ENCODE results near the gene CDC20. TPM values are rescaled to one million over a fixed set of nuclear protein-coding genes. Genes with fewer than 3 reads are reported as not detected.
"Not testable (repeated sequence)": the region's sequence is repeated elsewhere in the genome, so short reads cannot be mapped to it uniquely, and the experiment has no call there.

Gene CDC20
- total and polyA plus RNA-seq, 2 experiments from 2014 or later = 207 to 252 TPM

DNA sequence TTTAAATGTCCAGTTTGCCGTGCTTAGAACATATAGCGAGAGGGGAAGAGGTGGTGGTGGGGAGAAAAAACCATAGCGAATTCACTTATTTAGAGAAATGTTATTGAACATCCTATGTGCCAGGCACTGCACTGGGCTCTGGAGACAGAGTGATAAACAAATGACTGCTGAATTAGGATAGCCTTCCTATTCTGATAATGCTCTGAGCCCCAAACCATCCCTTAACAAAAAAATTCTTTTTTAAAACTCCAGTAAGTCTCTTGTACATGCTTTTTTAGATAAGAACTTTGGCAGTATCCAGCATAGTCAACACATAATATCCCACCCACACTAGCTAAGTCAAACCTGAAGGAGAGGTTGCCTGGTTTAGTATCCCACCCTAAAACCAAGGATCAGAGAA lies 39.4 kb downstream of the CDC20 start:
- H3K4me1 ChIP-seq (ENCODE audit: insufficient read depth) = no peaks in the 10 kb centered on the region
- H3K27ac Mint-ChIP-seq = no peak overlapping the region
- H3K27ac ChIP-seq (ENCODE audit: low read depth) = no peak overlapping the region
- H3K27me3 Mint-ChIP-seq (ENCODE audit: insufficient read depth, low read depth, poor library complexity) = no peaks in the 10 kb centered on the region
- DNase-seq (ENCODE audit: low spot score) (no peak), ATAC-seq (no peak)
- no peaks in the 10 kb centered on the region for H3K27me3 ChIP-seq (ENCODE audit: insufficient read depth)
- H3K36me3 ChIP-seq (ENCODE audit: insufficient read depth) = no peaks in the 10 kb centered on the region
- no peaks in the 10 kb centered on the region for H3K9me2 ChIP-seq (ENCODE audit: insufficient read depth)
- H4K20me1 ChIP-seq (replicated peaks; ENCODE audit: insufficient read depth) = no peaks in the 10 kb centered on the region
- H2AFZ ChIP-seq = no peak overlapping the region
- no peaks in the 10 kb centered on the region for H3K36me3 Mint-ChIP-seq (ENCODE audit: low read depth)
- H3F3A ChIP-seq (replicated peaks; ENCODE audit: low read depth) = no peaks in the 10 kb centered on the region
- H3K4me3 Mint-ChIP-seq = no peak overlapping the region
- H3K4me2 ChIP-seq = no peak overlapping the region
- H3K9me3 Mint-ChIP-seq = no peaks in the 10 kb centered on the region
- no peaks in the 10 kb centered on the region for H3K4me1 Mint-ChIP-seq
- H3K4me3 ChIP-seq = no peak overlapping the region
- no peaks in the 10 kb centered on the region for H3K79me2 ChIP-seq (replicated peaks; ENCODE audit: insufficient read depth)
- TF ChIP-seq EZH2 (IDR thresholded peaks at IDR 0.05; ENCODE audit: low read depth, unreplicated experiment) (no peak), CREB1 (CRISPR knock-in tag; IDR thresholded peaks at IDR 0.05; ENCODE audit: low read depth) (no peak), ZNF462 (CRISPR knock-in tag; IDR thresholded peaks at IDR 0.05) (no peak), REST (IDR thresholded peaks at IDR 0.05; ENCODE audit: unreplicated experiment) (no peak), JUNB (IDR thresholded peaks at IDR 0.05; ENCODE audit: unreplicated experiment) (no peak), EZH2phosphoT487 (IDR thresholded peaks at IDR 0.05; ENCODE audit: unreplicated experiment) (no peak), ZNF331 (CRISPR knock-in tag; IDR thresholded peaks at IDR 0.05; ENCODE audit: low read depth) (no peak)
- TF ChIP-seq, protein P1, sequence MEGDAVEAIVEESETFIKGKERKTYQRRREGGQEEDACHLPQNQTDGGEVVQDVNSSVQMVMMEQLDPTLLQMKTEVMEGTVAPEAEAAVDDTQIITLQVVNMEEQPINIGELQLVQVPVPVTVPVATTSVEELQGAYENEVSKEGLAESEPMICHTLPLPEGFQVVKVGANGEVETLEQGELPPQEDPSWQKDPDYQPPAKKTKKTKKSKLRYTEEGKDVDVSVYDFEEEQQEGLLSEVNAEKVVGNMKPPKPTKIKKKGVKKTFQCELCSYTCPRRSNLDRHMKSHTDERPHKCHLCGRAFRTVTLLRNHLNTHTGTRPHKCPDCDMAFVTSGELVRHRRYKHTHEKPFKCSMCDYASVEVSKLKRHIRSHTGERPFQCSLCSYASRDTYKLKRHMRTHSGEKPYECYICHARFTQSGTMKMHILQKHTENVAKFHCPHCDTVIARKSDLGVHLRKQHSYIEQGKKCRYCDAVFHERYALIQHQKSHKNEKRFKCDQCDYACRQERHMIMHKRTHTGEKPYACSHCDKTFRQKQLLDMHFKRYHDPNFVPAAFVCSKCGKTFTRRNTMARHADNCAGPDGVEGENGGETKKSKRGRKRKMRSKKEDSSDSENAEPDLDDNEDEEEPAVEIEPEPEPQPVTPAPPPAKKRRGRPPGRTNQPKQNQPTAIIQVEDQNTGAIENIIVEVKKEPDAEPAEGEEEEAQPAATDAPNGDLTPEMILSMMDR (conservative IDR thresholded peaks at IDR 0.05; ENCODE audit: low read depth in 2 of 2) = no peak
- TF ChIP-seq, protein P2, sequence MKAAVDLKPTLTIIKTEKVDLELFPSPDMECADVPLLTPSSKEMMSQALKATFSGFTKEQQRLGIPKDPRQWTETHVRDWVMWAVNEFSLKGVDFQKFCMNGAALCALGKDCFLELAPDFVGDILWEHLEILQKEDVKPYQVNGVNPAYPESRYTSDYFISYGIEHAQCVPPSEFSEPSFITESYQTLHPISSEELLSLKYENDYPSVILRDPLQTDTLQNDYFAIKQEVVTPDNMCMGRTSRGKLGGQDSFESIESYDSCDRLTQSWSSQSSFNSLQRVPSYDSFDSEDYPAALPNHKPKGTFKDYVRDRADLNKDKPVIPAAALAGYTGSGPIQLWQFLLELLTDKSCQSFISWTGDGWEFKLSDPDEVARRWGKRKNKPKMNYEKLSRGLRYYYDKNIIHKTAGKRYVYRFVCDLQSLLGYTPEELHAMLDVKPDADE (IDR thresholded peaks at IDR 0.05) = no peak

DNA sequence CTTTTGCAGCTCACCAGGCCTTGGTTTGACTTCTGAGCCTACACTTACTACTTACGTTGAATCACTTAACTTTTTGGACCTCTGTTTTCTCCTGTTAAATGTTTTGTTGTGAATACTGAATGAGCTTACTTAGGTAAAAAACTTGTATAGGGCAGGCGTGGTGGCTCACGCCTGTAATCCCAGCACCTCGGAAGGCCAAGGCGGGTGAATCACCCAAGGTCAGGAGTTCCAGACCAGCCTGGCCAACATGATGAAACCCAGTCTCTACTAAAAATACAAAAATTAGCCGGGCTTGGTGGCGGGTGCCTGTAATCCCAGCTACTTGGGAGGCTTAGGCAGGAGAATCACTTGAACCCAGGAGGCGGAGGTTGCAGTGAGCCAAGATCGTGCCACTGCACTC lies 41.7 kb downstream of the CDC20 start:
- not testable (repeated sequence) for H3K4me3 ChIP-seq; H3K27ac ChIP-seq (ENCODE audit: low read depth); DNase-seq (ENCODE audit: low spot score); ATAC-seq; H4K20me1 ChIP-seq (replicated peaks; ENCODE audit: insufficient read depth); H3K79me2 ChIP-seq (replicated peaks; ENCODE audit: insufficient read depth); H3K4me1 Mint-ChIP-seq; H3K27ac Mint-ChIP-seq; H3K27me3 ChIP-seq (ENCODE audit: insufficient read depth); H3K4me1 ChIP-seq (ENCODE audit: insufficient read depth); H3K36me3 ChIP-seq (ENCODE audit: insufficient read depth); H3K4me2 ChIP-seq; H3K9me2 ChIP-seq (ENCODE audit: insufficient read depth); H2AFZ ChIP-seq; H3K27me3 Mint-ChIP-seq (ENCODE audit: insufficient read depth, low read depth, poor library complexity); H3K9me3 Mint-ChIP-seq; H3K36me3 Mint-ChIP-seq (ENCODE audit: low read depth); H3K4me3 Mint-ChIP-seq; H3F3A ChIP-seq (replicated peaks; ENCODE audit: low read depth)

All from GM23338 (cell line).